H9 (cell line): Measurements from ENCODE around the gene RNF41. TPM values are rescaled to one million over a fixed set of nuclear protein-coding genes. Genes with fewer than 3 reads are reported as not detected.

Source experiments
- DNase-seq: peaks from one replicate; pipeline ENCODE4 v3.0.0-alpha.2; 2017
- H2AFZ ChIP-seq: one replicate; pipeline ENCODE4 v1.6.1; 2013; ENCODE audit warnings: mild to moderate bottlenecking, low read length, control low read depth, moderate library complexity
- H2AK5ac ChIP-seq: 2 replicates; pipeline ENCODE4 v1.6.1; 2013; ENCODE audit warnings: low read length, control low read depth, mixed read lengths; ENCODE audit not compliant: insufficient read length
- H2BK120ac ChIP-seq: one replicate; pipeline ENCODE4 v1.6.1; 2013; ENCODE audit warnings: low read depth, mild to moderate bottlenecking, low read length, control low read depth, inconsistent platforms; ENCODE audit not compliant: poor library complexity, severe bottlenecking
- H2BK12ac ChIP-seq: 2 replicates; pipeline ENCODE4 v1.6.1; 2013; ENCODE audit warnings: low read length, control low read depth, mixed read lengths, low read depth; ENCODE audit not compliant: insufficient read length
- H2BK15ac ChIP-seq: 2 replicates; pipeline ENCODE4 v1.6.1; 2013; ENCODE audit warnings: low read depth, low read length, control low read depth
- H2BK20ac ChIP-seq: one replicate; pipeline ENCODE4 v1.6.1; 2013; ENCODE audit warnings: low read depth, mild to moderate bottlenecking, low read length, control low read depth, inconsistent platforms; ENCODE audit not compliant: poor library complexity, severe bottlenecking
- H2BK5ac ChIP-seq: 2 replicates; pipeline ENCODE4 v1.6.1; 2013; ENCODE audit warnings: low read length, control low read depth, mixed read lengths; ENCODE audit not compliant: insufficient read length
- H3K14ac ChIP-seq: 2 replicates; pipeline ENCODE4 v1.6.1; 2013; ENCODE audit warnings: low read length, control low read depth; ENCODE audit not compliant: insufficient read depth
- H3K18ac ChIP-seq: 2 replicates; pipeline ENCODE4 v1.6.1; 2013; ENCODE audit warnings: low read depth, mild to moderate bottlenecking, mixed read lengths, low read length, control low read depth; ENCODE audit not compliant: insufficient read length
- H3K23ac ChIP-seq: 2 replicates; pipeline ENCODE4 v1.6.1; 2013; ENCODE audit warnings: low read length, control low read depth, mixed read lengths, low read depth; ENCODE audit not compliant: insufficient read length
- H3K23me2 ChIP-seq: 2 replicates; pipeline ENCODE4 v1.6.1; 2013; ENCODE audit warnings: low read depth, mild to moderate bottlenecking, mixed read lengths, low read length, control low read depth; ENCODE audit not compliant: insufficient read length, poor library complexity, severe bottlenecking
- H3K27ac ChIP-seq: 2 replicates; pipeline ENCODE4 v1.5.1; 2013; ENCODE audit warnings: low read length, control low read depth, mixed read lengths, low read depth; ENCODE audit not compliant: insufficient read length
- H3K27me3 ChIP-seq: 2 replicates; pipeline ENCODE4 v1.6.1; 2013; ENCODE audit warnings: low read length, control low read depth, inconsistent platforms; ENCODE audit not compliant: insufficient read depth
- H3K4ac ChIP-seq: 2 replicates; pipeline ENCODE4 v1.6.1; 2013; ENCODE audit warnings: low read depth, mild to moderate bottlenecking, control low read depth, inconsistent platforms, low read length, moderate library complexity
- H3K4me1 ChIP-seq: 2 replicates; pipeline ENCODE4 v1.6.1; 2013; ENCODE audit warnings: low read length, control low read depth, inconsistent platforms; ENCODE audit not compliant: insufficient read depth
- H3K4me2 ChIP-seq: 2 replicates; pipeline ENCODE4 v1.6.1; 2013; ENCODE audit warnings: low read length, control low read depth, mixed read lengths; ENCODE audit not compliant: insufficient read length, insufficient read depth
- H3K56ac ChIP-seq: 2 replicates; pipeline ENCODE4 v1.6.1; 2013; ENCODE audit warnings: low read depth, mild to moderate bottlenecking, mixed read lengths, low read length, control low read depth; ENCODE audit not compliant: insufficient read length
- H3K79me1 ChIP-seq: 2 replicates; pipeline ENCODE4 v1.6.1; 2013; ENCODE audit warnings: low read depth, mild to moderate bottlenecking, moderate library complexity, low read length, control low read depth, inconsistent platforms; ENCODE audit not compliant: insufficient read depth, poor library complexity, severe bottlenecking
- H3K79me2 ChIP-seq: 2 replicates; pipeline ENCODE4 v1.6.1; 2013; ENCODE audit warnings: low read length, control low read depth, inconsistent platforms; ENCODE audit not compliant: insufficient read depth
- H3K9ac ChIP-seq: 2 replicates; pipeline ENCODE4 v1.6.1; 2013; ENCODE audit warnings: low read length, control low read depth, mixed read lengths; ENCODE audit not compliant: insufficient read length; ENCODE audit errors: extremely low read depth
- H3K9me3 ChIP-seq: one replicate; pipeline ENCODE4 v1.6.1; 2013; ENCODE audit warnings: low read depth, low read length, inconsistent platforms; ENCODE audit not compliant: control insufficient read depth
- H3T11ph ChIP-seq: one replicate; pipeline ENCODE4 v1.6.1; 2013; ENCODE audit warnings: mild to moderate bottlenecking, low read length, control low read depth, inconsistent platforms
- H4K20me1 ChIP-seq: one replicate; pipeline ENCODE4 v1.6.1; 2013; ENCODE audit not compliant: control insufficient read depth, insufficient read length, insufficient read depth
- H4K5ac ChIP-seq: 2 replicates; pipeline ENCODE4 v1.6.1; 2013; ENCODE audit warnings: low read depth, mild to moderate bottlenecking, mixed read lengths, low read length, control low read depth; ENCODE audit not compliant: insufficient read length
- H4K8ac ChIP-seq: replicated peaks from 2 replicates; pipeline ENCODE4 v1.6.1; 2013; ENCODE audit warnings: low read length, control low read depth, mixed read lengths, low read depth; ENCODE audit not compliant: insufficient read length
- H4K91ac ChIP-seq: 2 replicates; pipeline ENCODE4 v1.6.1; 2013; ENCODE audit warnings: low read depth, mild to moderate bottlenecking, moderate library complexity, mixed read lengths, low read length, control low read depth; ENCODE audit not compliant: insufficient read length
- H3K27ac Mint-ChIP-seq, 3 experiments: 2 replicates in 2 of 3; 3 replicates in 1 of 3; pipeline ENCODE4 v1.8.0; 2020 to 2021; ENCODE audit warnings: mixed read lengths in 3 of 3, mild to moderate bottlenecking in 1 of 3, moderate library complexity in 1 of 3
- H3K27me3 Mint-ChIP-seq: 2 replicates; pipeline ENCODE4 v1.8.0; 2021; ENCODE audit warnings: low read depth, mild to moderate bottlenecking, moderate library complexity, mixed read lengths
- H3K36me3 Mint-ChIP-seq, 3 experiments: 2 replicates in 2 of 3; 3 replicates in 1 of 3; pipeline ENCODE4 v1.8.0; 2020 to 2021; ENCODE audit warnings: low read depth in 3 of 3, mixed read lengths in 3 of 3; ENCODE audit not compliant: insufficient read depth in 1 of 3
- H3K4me1 Mint-ChIP-seq, 2 experiments: 2 replicates each; pipeline ENCODE4 v1.8.0; 2020; ENCODE audit warnings: mixed read lengths in 2 of 2
- H3K4me3 Mint-ChIP-seq, 2 experiments: 2 replicates in 1 of 2; 3 replicates in 1 of 2; pipeline ENCODE4 v1.8.0; 2020 to 2021; ENCODE audit warnings: mild to moderate bottlenecking in 2 of 2, mixed read lengths in 2 of 2, moderate library complexity in 1 of 2
- H3K9me3 Mint-ChIP-seq, 2 experiments: 2 replicates in 1 of 2; 3 replicates in 1 of 2; pipeline ENCODE4 v1.8.0; 2020; ENCODE audit warnings: mild to moderate bottlenecking in 2 of 2, mixed read lengths in 2 of 2, moderate library complexity in 1 of 2
- CTCF ChIP-seq: fragments of 200-600 bp; sonication (generic); conservative IDR thresholded peaks from 3 replicates; pipeline ENCODE4 v1.8.0; 2021; ENCODE audit warnings: antibody characterized with exemption, mild to moderate bottlenecking
- WGBS: extraction: QIAGEN DNeasy Blood & Tissue Kit; methylation state at CpG from one replicate; pipeline ENCODE4 v1.1.7; 2013; ENCODE audit warnings: missing lambda C conversion rate, low lambda C conversion rate, mixed read lengths; ENCODE audit not compliant: insufficient read length; ENCODE audit errors: extremely low coverage; 5-methylcytosine and 5-hydroxymethylcytosine counted together
- total RNA-seq: library from RNA; stranded (reverse); gene quantifications from 2 replicates; pipeline ENCODE4 v1.2.1, GENCODE V29; 2021

RNF41 gene
- total RNA-seq, 1 experiment from 2014 or later: 60.8 TPM

GRCh38 chr12:56257071-56257470 is 35.3 kb upstream of the RNF41 start:
- H4K20me1 ChIP-seq: no peaks in the 10 kb centered on the region
- no CpG with 5 or more reads among the region's 8 CpGs for WGBS
- peaks cover 20% of the 10 kb centered on the region in 2 experiments for H3K4me1 Mint-ChIP-seq
- H3K4me2 ChIP-seq: peak overlapping the region; percentile 93
- H3K9ac ChIP-seq: no peak overlapping the region
- no peak overlapping the region for H2BK5ac ChIP-seq
- peaks cover 34 to 46% (median 46%) of the 10 kb centered on the region in 3 experiments; a peak in 6 of 7 replicates for H3K36me3 Mint-ChIP-seq
- no peak overlapping the region for H2BK15ac ChIP-seq
- H2AFZ ChIP-seq: no peak overlapping the region
- H3K27me3 ChIP-seq: no peaks in the 10 kb centered on the region
- no peak overlapping the region for H2BK20ac ChIP-seq
- no peaks in the 10 kb centered on the region for H3K79me1 ChIP-seq
- no peak overlapping the region for H4K8ac ChIP-seq
- no peak overlapping the region for H4K91ac ChIP-seq
- no peaks in the 10 kb centered on the region for H3K23me2 ChIP-seq
- H3K23ac ChIP-seq: no peak overlapping the region
- H2BK120ac ChIP-seq: no peak overlapping the region
- H3T11ph ChIP-seq: no peak overlapping the region
- H3K4me3 Mint-ChIP-seq: peak overlapping the region; percentile 93 to 97
- DNase-seq: no peak
- no peak overlapping the region for H3K14ac ChIP-seq
- no peak overlapping the region for H3K4ac ChIP-seq
- H2BK12ac ChIP-seq: no peak overlapping the region
- no peaks in the 10 kb centered on the region for H3K9me3 ChIP-seq
- H3K79me2 ChIP-seq: no peaks in the 10 kb centered on the region
- peaks cover 2% of the 10 kb centered on the region; the same call in 1 of the 2 replicates for H3K27me3 Mint-ChIP-seq
- no peaks in the 10 kb centered on the region for H3K4me1 ChIP-seq
- H2AK5ac ChIP-seq: no peak overlapping the region
- H4K5ac ChIP-seq: no peak overlapping the region
- no peak overlapping the region for H3K56ac ChIP-seq
- H3K9me3 Mint-ChIP-seq: no peaks in the 10 kb centered on the region; a peak in 1 of 5 replicates
- no peak overlapping the region for H3K18ac ChIP-seq
- peak overlapping the region in 2 of 3 experiments; percentile 39 to 82; a peak in 2 of 7 replicates for H3K27ac Mint-ChIP-seq
- no peak for TF ChIP-seq CTCF
- H3K27ac ChIP-seq: no peak overlapping the region
